ENCODE results near the gene CFAP97D2.
A peak's percentile ranks its signal among the peaks of the same experiment; 100 is the strongest.
"Not testable (repeated sequence)": the region's sequence is repeated elsewhere in the genome, so short reads cannot be mapped to it uniquely, and the experiment has no call there.

Gene CFAP97D2

GRCh38 chr13:114179087-114179658, at the start of gene CFAP97D2:
CFAP97D2 (plus strand) TSS chr13:114179257; CDS start chr13:114179331, 74 bp downstream.
- no peak for DNase-seq (ENCODE audit: low spot score)

DNA sequence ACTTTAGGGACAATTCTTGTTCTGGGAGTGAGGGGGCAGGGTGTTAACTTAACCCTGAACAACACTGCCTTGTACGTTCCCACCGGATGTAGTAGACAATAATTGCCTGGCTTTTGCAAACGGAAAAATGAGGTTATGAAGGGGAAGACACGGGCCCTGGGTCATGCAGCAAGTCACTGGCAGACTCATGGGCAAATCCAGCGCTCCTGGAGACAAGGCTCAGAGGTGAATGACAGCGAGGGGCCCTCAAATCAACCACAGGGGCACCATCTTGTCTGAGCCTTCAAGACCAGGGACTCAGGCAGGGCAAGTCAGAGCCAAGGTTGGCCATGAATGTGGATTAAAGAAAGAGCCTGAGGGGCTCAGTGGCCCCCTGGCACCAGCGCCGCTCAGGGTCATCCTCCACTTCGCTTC, 49.4 kb upstream of the CFAP97D2 start:
- DNase-seq (ENCODE audit: low spot score) = no peak

GRCh38 chr13:114130131-114130836, 48.8 kb upstream of the CFAP97D2 start:
- DNase-seq (ENCODE audit: low spot score) = no peak

- DNase-seq (ENCODE audit: low spot score) = peak; percentile 71
These were observed 48.0 kb upstream of the CFAP97D2 start for GRCh38 chr13:114130837-114131582.

DNA sequence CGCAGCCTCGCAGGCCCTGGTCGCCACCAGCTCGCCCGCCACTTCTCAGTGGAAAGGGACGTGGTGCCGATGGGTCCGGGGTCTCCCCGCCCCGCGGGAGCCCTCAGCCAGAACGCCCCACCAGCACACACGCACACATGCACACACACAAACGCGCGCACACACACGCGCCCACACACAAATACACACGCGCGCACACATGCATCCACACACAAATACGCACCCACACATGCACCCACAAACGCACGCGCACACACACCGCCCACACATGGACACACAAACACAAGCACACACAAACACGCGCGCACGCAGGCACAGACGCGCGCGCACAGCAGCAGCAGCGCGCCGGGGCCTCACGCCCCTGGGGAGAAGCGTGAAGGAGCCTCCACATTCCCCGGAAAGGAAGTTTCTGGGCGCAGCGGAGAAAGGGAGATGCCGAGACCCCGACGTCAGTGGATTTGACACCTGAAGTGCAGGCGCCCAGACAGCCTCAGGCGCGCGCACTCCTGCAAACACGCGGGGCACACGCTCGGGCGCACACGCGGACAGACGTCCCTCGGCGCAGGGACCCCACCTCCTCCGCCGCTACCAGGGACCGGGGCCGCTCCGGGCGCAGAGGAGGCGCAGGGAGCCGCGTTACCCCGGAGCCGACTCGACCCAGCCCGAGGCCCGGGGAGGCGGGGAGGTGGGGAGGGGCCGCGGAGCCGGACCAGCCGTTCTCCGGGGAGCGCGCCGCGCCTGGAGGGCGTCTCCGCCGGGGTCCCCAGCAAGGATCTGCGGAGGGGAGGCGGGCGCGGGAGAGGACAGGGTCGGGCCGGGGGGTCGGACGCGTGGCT, 47.3 kb upstream of the CFAP97D2 start:
- no peak for DNase-seq (ENCODE audit: low spot score)

- peak; percentile 51 for DNase-seq (ENCODE audit: low spot score)
These were observed 46.5 kb upstream of the CFAP97D2 start, which contains the start of gene RASA3 for GRCh38 chr13:114132419-114133121. RASA3 (minus strand) TSS chr13:114132623; CDS start chr13:114132489, 134 bp downstream.

DNA sequence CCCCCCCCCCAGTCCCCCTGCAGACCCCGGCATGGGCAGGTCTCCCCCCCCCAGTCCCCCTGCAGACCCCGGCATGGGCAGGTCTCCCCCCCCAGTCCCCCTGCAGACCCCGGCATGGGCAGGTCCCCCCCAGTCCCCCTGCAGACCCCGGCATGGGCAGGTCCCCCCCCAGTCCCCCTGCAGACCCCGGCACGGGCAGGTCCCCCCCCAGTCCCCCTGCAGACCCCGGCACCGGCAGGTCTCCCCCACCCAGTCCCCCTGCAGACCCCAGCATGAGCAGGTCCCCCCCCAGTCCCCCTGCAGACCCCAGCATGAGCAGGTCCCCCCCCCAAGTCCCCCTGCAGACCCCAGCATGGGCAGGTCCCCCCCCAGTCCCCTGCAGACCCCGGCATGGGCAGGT, 45.9 kb upstream of the CFAP97D2 start:
- not testable (repeated sequence) for DNase-seq (ENCODE audit: low spot score)

DNA sequence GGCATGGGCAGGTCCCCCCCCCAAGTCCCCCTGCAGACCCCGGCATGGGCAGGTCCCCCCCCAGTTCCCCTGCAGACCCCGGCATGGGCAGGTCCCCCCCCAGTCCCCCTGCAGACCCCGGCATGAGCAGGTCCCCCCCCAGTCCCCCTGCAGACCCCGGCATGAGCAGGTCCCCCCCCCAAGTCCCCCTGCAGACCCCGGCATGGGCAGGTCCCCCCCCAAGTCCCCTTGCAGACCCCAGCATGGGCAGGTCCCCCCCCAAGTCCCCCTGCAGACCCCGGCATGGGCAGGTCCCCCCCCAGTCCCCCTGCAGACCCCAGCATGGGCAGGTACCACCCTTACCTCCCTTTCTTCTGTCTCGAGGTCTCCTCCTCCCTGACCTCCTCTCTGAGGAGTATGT, 45.5 kb upstream of the CFAP97D2 start:
- not testable (repeated sequence) for DNase-seq (ENCODE audit: low spot score)

DNA sequence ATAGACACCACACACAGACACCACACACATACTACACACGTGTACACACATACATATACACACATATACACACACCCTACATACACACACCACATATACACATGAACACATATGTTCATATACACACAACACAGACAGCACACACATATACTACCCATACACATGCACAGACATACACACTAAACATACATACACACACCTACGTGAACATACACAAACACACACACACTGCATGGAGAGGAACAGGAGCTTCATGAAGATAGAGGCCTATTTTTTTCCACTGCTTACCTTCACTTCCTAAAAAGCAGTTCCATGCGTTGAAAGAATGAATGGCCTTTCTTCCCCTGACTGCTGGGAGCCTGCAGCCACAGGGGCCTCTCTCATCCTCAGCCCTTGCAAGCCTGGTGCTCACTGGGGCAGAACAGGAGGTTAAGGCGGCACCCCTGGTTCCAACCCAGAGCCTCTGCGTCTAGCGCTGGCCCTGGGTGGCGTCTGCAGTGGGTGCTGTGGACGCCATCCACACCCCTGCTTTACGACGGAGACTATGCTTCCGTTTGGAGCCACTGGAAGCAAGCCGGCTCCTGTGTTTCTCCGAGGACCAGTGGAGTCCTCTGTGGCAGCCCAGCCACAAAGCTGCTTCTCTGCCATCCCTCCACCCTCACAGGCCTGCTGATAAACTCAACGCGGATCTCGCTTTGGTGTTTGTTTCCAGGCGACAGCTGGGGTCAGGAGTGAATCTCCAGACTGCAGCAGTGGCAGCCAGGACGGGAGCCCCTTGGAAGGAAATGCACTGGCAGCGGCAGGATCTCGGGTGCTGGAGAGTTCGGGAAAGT, 44.7 kb upstream of the CFAP97D2 start:
- no peak for DNase-seq (ENCODE audit: low spot score)

GRCh38 chr13:114134944-114135610, 44.0 kb upstream of the CFAP97D2 start:
- DNase-seq (ENCODE audit: low spot score) = no peak

DNA sequence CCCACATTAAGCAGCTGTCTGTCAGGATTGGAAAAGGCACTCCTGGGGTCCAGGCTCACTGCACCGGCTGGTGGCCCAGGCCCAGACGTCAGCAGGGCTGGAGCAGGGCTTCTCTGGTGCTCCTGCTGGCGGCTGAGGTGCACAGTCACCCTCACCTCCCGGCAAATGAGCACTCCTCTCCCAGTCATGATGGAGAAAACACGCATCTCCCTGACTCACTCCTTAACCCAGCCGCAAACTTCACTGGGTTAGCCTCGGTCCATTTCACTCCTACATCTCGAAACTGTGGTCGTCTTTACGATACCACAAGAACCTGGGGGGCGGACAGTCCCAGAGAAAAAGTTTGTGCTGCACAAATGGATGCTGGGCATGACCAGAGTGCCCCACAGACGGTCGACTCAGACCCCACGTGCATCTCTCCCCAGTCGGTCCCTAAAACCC, 43.3 kb upstream of the CFAP97D2 start:
- DNase-seq (ENCODE audit: low spot score) = no peak

DNA sequence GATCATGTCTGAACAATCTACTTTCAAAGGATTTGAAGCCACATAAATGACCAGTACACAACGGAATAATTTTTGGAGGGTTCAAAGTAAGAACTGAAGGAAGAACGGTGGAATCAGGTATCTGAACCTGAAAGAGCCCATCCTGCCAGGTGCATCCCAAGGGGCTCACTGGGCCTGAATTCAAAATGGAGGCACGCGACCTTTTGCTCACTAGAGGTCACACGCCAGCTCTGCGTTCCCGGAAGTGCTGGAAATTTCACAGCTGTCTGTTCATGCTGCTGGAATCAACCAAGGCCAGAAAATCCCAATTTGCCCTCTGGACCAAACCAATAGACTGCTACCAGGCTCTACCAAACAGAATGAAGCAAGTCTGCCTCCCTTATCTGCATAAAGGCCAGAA, 42.5 kb upstream of the CFAP97D2 start:
- DNase-seq (ENCODE audit: low spot score) = no peak

DNA sequence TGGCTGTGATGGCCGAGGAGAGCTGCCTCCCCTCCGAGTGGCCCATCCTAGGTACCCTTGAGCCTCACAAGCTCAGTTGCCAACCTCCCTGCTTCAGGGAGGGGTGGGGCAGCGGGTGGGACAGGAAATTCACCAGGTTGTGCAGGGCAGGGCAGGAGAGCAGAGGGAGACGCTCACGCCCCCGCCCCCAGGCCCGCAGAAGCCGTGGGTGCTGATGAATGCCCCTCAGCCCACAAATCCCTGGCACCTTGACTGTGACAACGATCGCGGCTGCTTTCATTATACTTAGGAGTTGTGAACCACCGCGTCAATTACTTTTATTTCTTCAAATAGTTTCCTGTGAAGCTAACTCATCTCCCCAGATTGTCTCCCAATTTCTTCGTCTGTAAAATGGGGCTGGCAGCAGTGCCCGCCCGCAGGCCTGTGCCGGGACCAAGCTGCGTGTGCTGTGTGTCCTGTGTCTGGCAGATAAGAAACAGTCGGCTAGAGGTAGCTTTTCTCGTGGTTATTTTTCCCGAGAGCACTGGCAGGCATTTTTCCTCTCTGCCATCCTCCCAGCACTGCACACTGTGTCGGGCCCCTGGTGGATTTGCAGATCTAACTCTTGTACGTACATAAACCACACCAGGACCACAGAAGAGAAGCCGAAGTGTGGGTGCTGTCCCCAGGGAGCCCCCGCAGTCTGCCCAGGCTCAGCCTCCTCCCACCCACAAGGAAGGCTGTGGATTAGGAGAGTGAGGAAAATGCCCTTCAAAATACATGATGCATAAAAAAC, 38.7 kb upstream of the CFAP97D2 start:
- no peak for DNase-seq (ENCODE audit: low spot score)

DNA sequence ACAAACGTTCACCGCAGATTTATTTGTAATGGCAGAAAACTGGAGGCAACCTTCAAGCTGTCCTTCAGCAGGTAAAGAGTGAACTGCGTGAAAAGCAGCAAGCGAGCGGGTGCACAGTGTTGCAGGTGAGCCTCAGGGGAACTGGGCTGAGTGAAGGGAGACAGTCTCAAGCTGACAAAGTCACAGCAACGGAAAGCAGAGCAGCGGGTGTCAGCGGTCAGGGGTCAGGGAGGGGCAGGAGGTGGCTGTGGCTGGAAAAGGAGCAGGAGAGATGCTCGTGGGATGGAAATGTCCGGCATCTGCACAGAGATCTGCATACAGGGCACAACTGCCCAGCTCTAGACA, 38.2 kb upstream of the CFAP97D2 start:
- no peak for DNase-seq (ENCODE audit: low spot score)

GRCh38 chr13:114141261-114141996, 37.6 kb upstream of the CFAP97D2 start:
- DNase-seq (ENCODE audit: low spot score) = no peak

DNA sequence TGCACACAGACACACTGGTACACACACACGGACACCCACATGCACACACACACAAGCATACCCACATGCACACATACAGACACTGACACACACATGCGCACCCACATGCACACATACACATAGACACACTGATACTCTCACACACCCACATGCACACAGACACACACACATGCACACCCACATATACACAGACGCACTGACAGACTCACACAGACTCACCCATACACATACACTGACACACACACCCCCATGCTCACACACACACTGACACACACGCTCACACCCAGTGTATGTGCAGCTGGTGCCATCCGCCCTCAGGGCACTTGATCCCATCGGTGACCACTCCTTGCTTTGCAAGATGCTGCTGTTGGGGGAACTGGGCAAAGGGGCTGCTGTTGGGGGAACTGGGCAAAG, 36.9 kb upstream of the CFAP97D2 start:
- no peak for DNase-seq (ENCODE audit: low spot score)

DNA sequence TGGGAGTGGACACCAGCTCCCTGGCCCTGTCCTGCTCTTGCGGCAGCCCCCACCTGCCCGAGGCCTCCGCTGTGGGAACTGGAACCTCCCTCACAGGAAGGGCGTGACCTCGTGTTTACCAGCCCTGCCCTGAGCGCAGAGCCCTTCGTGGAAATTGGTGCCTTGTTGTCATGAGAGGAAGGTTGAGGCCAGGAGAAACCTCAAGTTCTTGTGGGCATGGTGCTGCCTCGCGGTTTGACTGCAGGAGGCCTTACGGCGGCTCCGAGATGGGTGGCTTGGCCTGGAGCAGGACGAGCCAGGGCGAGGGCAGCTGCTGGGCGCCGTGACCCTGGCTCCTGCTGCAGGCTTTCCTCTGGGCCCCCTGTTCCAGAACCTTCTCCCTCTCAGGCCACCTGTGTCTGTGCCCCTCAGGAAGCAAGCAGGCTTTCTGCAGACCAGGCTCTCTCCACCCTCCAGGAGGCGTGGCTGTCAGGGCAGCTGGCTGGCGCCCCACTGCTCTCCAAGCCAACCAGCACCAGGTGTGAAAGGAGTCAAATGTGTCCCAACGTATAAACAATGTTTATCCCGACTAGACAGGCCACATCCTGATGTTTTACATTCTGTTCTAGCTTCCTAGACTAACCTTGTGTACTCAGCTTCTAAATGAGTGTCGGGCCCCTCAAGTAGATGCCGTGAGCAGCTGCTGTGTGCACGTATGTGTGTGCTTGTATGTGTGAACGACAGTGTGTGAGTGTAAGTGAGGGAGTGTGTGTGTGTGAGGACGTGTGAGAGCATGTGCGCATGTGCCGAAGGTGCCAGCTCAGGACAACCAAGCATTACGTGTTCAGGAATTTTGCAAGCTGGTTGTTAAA, 36.2 kb upstream of the CFAP97D2 start:
- DNase-seq (ENCODE audit: low spot score) = peak; percentile 60
